GM18520 (cell line): ENCODE results near the gene STC2.

Experiments used
- ATAC-seq: cut with Tn5 transposase; IDR thresholded peaks from one replicate; pipeline ENCODE4 v1.9.1; 2021; ENCODE audit not compliant: unreplicated experiment

STC2 gene

DNA sequence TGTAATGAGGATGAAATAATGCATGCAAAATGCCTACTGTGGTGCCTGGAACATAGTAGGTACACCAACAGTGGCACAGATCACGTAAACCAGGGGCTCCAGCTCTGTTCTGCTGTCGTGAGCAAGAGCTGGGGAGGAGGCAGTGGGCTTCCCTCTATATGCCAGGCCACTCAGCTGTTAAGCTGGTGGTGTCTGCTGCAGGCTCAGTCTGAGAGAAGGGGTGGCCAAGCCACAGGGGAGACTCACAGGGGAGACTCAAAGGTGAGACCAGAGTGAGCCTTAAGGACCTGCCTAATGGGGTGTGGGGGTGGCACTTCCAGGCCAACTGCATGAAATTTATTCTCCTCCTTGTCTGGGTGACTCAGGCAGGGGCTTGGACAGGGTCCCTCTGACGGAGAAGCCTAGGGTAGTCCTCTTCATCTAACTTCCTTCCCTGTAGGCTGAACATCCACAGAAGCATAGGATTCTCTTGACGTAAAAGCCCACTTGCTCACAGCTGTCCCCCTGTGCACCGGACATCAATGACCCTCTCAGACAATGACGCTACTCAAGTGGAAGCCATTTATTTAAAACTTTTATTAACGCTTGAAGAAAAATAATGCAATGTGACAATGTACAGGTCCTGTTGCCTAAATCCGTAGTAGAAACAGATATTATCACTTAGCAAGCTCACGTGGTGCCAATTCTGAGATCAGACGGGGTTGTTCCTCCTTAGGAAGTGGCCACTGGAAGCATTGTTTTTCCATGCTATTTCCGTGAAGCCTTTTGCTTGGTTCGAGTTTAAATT lies 13.9 kb downstream of the STC2 start:
- no peak for ATAC-seq

DNA sequence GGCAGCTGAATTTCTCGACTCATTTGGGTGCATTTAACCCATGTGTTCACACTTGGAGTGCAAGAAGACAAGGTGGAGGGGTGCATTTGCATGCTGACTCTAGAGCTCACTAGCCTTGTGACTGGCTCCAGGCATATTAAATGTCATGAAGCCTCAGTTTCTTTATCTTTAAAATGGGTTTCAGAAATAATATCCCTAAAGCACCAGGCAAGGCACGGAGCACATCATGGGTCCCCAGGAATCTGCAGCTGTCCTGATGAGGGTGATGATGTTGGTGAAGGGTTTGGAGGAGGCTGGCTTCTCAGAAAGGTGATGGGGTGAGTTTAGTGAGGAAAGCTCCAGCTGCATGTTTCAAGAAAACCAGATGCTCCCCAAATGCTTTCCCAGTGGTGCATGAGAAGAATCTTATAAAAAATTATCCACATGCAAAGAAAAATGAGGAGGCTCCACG lies 14.8 kb downstream of the STC2 start:
- no peak for ATAC-seq

DNA sequence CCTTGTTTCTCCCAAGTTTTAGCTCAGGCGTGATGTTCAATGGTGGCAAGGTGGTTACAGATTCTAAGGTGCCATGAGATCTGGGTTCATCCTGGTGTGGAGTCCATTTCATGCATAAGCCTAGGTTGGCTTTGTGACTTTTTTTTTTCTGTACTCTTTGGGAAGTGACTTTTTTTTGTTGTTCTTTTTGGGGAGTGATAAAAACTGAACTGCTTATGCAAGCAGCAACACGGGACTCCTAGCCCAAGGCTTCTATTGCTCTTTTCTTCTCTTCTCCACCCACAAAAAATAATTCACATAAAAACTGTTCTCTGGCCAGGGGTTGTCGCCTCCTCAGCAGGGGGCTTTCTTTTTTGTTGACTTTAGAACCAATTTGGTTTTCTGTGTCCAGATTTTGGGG lies 15.4 kb downstream of the STC2 start:
- ATAC-seq: no peak

DNA sequence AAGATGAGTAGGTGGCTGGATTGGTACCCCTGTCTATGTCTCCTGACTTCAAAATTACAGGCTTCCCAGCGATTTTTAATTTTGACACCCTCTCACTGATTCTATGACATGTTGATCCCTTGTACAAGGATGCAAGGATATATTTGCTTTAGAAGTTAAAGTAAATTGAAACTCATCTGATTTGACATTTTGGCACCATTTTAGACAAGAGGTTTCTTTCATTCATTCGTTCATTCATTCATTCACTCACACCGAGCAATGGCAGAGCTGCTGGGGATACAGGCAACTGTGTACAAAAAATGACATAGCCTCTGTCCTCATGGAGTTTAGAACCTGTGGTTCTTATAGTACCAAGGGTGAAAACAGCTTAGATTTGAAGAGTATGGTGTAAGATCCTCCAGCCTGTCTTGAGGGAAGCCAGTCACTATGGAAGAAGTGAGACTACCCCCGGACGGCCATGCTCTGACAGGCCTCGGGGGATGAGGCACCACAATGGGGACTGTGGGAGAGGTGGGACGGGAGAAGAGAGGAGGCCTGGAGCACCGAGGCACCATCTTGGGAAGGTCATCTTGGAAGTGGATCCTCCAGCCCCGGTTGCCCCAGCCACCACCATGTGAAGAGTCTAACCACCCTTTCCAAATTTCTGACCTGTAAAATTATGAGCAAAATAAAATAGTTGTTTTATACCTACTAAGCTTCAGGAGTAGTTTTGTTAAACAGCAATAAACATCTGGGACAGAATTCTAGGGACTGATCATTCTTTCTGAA lies 16.2 kb downstream of the STC2 start:
- no peak for ATAC-seq

DNA sequence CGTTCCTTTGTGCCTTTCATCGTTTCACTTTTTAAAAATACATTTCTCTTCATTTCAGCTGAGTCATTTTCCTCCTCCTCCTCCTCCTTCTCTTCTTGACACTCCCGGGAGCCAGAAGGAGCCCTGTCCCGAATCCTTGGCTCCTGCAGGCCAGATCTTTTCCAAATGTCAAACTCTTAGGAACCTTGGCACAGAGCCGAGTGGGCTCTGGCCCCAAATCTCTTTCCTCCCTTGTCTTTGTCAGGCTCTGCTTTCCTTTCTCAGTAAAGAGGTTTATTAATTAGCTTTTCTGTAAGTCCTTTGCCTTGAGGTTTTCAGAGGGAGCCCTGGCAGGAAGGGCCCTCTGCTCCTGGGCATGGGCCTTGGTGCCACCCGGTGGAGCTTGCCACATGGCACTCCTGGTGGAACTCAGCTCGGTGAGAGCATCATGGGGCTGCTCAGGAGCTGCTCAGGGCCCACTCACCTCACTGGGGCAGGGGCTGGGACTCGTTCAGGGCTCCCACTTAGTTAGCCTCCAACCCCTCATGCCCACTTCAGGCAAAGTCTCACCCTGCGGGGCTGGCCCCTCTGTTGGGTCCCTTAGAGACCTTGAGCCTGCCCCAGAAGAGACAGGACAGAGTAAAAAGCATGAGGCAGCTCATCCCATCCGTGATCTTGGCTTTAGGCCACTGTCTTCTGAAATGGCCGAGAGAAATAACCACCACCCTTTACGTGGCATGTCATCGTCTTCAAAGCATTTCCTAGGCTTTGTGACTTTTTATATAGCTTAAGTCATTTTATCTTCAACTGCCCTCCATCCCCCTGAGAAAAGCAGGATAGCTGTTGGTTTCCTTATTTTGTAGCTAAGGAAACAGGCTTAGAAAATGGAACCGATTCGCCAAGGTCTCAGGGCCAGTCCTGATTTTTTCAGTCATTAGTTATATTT lies 17.1 kb downstream of the STC2 start:
- ATAC-seq: no peak

DNA sequence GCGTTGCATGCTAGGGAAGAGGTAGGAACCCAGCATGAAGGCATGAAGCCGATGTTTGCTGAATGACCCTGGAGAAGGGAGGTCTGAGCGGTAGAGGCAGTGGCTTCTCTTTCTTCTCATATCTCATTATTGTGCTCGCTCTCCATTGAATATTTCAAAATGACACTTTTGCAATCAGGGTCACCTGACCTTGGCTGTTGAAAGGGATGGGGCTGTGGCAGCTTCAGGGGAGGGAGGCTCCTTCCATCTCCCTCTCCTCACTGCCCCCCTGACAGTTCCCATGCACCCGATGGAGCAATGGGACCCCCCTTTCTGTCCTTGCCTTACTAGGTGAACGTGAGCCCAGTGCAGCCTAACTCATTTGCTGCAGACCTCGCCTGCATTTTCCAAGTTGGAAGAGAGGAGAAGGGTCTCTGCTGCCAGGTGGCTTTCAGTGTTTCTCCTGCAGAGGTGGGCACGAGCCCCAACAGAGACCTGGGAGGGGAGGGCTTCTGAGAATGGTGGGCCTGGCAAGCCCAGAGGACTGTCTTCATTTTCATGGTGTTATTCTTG lies 17.9 kb downstream of the STC2 start:
- no peak for ATAC-seq

DNA sequence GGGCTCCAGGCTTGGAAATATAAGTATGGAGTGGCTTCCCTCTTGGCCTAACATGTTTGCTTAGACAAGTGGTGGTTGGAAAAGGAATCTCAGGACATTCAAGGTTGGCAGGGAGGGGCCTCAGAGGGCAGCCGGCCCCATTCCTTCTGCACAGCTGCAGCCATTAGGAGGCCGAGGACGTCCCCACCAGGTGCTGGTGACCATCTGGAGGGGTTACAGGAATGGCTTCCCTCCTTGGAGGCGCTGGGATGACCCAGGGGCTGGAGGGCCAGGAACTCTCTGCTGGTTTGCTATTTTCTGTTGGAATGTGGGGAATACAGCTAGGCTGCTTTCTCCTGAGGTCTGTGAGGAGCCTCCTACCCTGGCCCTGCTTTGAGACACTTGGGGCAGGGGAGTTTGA lies 18.5 kb downstream of the STC2 start:
- no peak for ATAC-seq

DNA sequence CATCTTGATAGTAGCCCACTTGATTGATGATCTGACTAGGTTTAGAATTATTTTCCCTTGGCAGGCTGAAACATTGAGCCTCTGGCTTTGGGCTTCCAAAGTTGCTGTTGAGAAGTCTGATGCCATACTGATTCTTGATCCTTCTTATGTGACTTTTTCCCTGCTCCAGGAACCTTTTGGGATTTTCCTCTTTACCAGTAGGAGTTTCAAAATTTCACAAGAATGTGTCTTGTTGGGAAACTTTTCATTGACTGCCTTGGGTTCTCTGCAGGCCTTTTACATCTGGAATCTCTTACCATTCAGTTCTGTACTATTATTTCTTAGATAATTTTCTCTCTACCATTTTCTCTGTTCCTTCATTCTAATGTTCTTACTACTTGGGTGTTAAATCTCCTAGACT lies 20.0 kb downstream of the STC2 start:
- ATAC-seq: no peak

DNA sequence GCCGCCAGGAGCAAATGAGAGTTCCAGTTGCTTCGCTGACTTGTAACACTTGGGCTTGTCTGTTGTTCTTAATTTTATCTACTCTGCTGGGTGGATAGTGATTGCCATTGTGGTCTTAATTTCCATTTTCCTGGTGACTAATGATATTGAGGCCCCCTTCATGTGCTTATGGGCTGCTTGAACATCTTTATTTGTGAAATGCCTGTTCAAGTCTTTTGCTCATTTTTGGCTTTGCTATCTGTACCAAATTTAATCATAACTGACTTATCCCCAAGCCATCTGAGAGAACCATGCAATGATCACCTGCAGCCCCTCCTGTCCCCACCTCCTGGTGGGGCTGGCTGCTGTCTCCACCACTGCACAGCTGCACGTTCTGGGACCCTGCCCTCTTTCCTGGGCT lies 20.5 kb downstream of the STC2 start:
- no peak for ATAC-seq

DNA sequence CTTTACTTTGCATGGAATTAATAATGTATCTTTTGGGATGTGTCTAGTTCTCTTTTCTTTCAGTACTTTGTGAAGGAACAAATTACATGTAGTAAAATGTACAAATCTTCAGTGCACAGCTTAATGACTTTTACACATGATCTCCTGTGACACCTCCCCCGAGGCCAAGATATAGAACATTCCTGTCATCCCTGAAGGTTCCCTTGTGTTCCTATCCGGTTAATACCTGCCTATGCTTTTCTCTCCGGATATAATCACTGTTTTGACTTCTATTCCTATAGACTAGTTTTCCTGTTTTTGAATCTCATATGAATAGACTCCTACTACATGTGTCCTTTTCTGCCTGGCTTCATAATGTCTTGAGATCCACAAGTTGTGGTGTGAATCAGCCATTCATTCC lies 21.5 kb downstream of the STC2 start:
- no peak for ATAC-seq

DNA sequence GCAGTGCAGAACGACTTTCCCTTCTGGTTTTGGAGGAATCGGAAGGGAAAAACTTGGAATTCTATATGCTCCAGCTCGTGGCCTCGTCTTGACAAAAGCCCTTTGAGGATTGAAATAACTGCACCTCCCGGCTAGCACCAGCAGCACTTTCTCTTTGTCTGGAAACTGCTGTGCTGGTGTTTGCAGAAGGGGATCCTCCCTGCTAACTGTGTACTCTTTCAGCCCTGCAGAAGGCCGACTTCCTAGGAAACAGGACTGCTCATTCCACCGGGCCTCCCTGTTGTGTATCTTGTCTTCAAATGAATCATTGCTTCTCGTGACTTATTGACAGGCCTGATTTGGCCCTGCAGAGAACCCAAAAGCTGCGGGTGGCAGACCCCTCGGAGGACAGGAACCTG lies 23.6 kb downstream of the STC2 start:
- no peak for ATAC-seq

DNA sequence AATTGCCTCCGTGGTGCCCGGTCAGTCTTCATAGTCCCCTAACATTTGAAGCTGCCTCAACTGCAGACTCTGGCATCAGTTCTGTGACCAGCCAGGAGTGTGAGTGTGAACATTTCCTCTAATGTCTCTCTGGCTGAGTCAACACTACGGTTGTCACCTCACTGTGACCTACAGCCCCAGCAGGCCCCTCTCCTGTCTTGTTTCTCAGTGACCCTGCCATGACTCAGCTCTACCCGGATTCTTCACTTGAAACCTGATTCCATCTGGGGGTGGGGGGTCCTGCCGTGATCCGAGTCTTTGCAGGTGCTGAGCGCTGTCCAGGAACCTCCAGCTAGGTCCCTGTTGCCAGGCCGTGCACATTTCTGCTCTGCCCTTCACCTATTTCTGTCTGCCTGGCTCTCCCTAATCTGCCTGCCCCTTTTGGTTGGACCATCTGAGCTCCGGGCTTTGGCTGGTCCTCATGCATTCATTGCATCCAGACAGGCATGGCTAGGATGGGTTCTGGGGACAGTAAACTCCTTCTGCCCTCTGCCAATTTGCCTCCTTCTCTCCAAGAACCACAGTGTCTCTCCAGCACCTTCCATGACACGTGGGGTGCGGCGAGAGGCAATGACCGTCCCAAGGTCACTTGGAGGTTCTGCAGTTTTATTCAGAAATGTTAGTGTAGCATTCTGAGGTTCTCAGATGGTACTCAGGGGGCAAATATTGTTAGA lies 24.2 kb downstream of the STC2 start:
- no peak for ATAC-seq

DNA sequence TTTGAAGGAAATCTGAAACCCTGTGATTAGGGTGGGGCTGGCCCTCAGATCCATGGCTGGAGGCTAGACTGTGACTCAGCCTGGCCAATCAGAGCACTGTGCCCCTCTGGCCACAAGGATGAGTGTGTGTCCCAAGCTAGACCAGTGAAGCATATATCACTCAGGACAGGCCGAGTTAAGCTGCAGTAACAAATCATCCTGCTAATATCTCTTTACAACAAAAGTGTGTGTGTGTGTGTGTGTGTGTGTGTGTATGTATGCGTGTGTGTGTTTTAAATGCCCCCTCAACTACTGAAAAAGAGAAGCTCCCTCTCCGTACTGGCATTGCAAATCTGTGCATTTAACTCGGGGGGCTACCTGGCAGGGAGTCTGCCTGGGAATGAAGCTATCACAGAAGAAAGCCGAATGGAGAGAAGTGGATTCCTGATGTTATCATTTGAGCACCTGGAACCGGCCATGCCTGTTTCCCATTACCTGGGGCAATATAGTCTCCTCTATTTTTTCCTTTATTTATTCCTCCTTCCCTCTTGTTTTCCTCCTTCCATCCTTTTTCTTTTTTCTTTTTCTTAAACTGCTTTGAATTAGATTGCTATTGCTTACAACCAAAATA lies 25.6 kb downstream of the STC2 start:
- no peak for ATAC-seq

DNA sequence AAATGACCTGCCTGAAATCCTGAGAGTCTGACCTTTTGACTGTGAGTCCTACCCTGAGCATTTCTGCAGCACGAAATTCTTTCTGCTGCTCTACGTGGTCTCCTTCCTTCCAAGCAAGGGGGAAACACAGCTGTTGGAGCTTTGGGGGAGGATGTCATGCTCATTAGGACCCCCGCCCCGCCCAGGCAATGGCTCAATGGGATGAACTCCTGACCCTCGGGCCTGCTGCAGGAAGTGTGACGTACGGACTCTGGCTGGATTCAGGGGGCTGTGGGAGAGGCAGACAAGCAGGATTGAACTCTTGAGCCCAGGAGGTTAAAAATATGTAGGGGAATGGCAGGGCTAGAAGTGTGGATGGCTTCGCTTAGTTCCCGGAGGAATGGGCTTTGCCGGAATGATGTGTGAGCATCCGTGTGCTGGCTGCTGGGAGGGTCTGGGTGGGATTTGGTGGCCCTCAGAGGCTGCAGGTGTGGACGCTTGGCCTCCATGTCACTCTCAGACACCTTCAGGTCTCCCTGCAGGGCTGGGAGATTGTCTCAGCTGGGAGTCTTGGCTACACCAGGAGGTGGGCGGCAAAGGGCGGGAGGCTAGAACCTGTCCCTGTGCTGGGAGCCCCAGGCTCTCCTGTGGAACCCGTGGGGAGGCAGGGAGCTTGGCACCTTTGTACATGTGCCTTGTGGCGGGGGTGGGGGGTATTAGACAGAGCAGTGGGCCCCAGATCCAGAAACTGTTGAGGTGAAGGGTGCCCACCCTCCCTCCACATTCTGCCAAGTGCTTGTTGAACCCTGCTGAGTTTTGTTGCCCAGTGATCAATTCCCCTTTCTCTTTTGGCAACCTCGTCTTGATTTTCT lies 26.3 kb downstream of the STC2 start:
- no peak for ATAC-seq

DNA sequence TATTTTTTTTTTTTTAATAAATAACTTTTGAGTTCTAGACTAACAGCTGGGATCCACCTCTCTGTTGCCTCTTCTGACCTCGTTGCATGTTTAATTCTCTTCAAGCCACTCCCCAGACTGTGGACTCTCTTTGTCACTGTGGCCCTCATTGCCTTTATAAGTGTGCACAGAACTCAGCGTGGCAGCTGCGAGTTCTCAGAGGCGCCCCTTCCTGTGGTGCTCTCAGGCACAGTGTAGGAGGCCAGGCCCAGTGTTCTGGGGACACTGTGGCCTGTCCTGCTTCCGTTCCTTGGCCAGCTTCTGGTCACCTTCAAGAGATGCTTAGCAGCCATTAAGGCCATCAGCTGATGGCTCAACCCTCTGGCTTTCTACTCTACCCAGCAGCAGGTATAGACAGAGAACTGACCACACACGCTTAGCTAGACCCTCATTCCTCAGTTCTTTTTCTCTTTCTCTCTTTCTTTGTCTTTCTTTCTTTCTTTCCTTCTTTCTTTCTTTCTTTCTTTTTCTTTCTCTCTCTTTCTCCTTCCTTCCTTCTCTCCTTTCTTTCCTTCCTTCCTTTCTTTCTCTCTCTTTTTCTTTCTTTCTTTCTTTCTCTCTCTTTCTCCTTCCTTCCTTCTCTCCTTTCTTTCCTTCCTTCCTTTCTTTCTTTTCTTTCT lies 27.7 kb downstream of the STC2 start:
- ATAC-seq: no peak

DNA sequence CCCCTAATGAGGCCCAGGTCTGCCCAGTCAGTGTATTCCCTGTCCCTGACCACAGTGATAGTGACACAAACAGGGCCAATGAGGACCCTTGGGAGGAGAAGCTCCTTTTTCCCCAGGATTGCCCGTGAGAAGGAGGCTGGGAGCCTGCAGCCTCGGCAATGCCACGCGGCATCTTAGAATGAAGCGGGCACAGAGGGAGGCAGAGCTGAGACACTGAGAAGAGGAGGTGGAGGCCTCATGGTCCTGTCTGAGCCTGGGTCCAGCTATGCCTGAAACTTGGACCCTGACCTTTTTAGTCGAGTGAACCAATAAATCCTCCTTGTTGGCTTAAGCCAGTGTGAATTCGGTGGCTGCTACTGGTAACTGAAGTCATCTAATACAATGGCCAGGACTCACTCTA lies 28.4 kb downstream of the STC2 start:
- no peak for ATAC-seq

DNA sequence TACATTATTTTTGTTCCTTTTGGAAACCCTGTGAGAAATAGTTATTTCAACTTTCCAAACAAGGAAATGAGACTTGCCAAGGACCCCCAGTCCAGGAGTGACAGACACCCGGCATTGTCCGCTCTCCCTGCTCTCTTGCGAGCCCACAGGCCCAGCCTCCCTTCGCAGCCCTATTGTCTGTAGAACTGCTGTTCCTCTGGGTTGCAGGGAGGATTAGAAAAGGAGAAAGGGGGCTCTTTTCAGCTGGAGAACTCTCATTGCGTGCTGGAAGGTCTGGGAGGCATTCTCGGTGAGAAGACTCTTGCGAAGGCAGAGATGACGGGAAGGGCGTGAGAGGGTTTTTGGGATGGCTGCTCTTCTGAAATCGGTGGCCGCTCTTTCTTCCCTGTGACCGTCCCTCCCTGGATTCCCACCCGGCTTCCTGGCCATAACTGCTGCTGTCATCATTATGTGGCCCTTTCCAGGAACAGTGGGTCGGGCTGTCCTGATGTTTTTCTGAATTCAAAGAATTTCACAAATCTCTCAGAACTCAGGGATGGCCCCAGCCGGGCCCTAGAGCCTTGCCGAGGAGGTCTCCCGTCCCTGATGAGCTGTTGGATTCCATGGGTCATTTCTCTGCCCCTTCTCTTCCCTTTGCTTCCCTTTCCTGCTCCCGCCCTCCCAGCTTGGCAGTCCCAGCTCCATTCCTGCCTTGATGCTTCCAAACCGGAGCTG lies 29.8 kb downstream of the STC2 start:
- ATAC-seq: no peak

DNA sequence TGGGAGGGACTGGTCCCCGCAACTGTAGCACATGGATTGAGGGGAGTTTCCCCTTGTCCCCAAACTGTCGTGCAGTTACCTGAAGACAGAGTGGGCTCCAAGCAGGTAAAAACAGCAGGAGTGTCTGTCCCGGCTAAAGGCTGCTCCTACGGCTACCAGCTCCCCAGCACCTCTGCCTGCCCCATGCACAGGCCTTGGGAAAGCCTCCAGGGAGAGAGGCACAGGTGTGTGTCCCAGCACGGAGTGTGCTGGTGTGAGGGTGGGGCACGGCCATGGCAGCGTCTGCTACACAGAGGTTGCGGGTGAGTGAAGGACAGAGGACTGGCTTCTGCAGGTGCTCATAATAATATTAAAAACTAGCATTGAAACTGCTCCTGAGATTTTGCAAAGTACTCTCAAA lies 30.4 kb downstream of the STC2 start:
- no peak for ATAC-seq
